A549 (cell line): ENCODE results near the gene SMAD3.

Experiments
- CEBPB ChIP-seq, 2 experiments: fragments of >200 bp in 1 of 2; sonication (Bioruptor Twin) in 1 of 2; formaldehyde crosslinking in 1 of 2; IDR thresholded peaks; 2 replicates each; pipeline ENCODE4 v1.6.1; 2012 to 2016
- EP300 ChIP-seq, 2 experiments: fragments of >200 bp; sonication (Bioruptor Twin); formaldehyde crosslinking; IDR thresholded peaks; 2 replicates in 1 of 2; 3 replicates in 1 of 2; pipeline ENCODE4 v1.6.1; 2016 to 2017
- GATA3 ChIP-seq: IDR thresholded peaks from 2 replicates; pipeline ENCODE4 v1.6.1; 2012; ENCODE audit warnings: borderline replicate concordance
- HES2 ChIP-seq: fragments of >200 bp; sonication (Bioruptor Twin); formaldehyde crosslinking; IDR thresholded peaks from 2 replicates; pipeline ENCODE4 v1.6.1; 2016
- JUN ChIP-seq, 2 experiments: fragments of >200 bp; sonication (Bioruptor Twin); formaldehyde crosslinking; IDR thresholded peaks; 2 replicates in 1 of 2; 3 replicates in 1 of 2; pipeline ENCODE4 v1.6.1; 2016 to 2017
- JUNB ChIP-seq: fragments of >200 bp; sonication (Bioruptor Twin); formaldehyde crosslinking; IDR thresholded peaks from 2 replicates; pipeline ENCODE4 v1.6.1; 2016
- MYC ChIP-seq: IDR thresholded peaks from 2 replicates; pipeline ENCODE4 v1.6.1; 2012; ENCODE audit warnings: mild to moderate bottlenecking, inconsistent platforms, low read length, improper control_type of control experiment, borderline replicate concordance
- POLR2A ChIP-seq: IDR thresholded peaks from 2 replicates; pipeline ENCODE4 v1.6.1; 2012; ENCODE audit warnings: mild to moderate bottlenecking, low read length
- SMC3 ChIP-seq: fragments of >200 bp; sonication (Bioruptor Twin); formaldehyde crosslinking; IDR thresholded peaks from 3 replicates; pipeline ENCODE4 v1.6.1; 2018; ENCODE audit warnings: inconsistent platforms
- ZFP36 ChIP-seq: fragments of 450-650 bp; IDR thresholded peaks from 2 replicates; pipeline ENCODE4 v1.6.1; 2014; ENCODE audit warnings: borderline replicate concordance; ENCODE audit not compliant: partially characterized antibody
- TF ChIP-seq, protein P1 (sequence below): IDR thresholded peaks from 2 replicates; pipeline ENCODE4 v1.6.1; 2012
- TF ChIP-seq, protein P2 (sequence below): fragments of >200 bp; sonication (Bioruptor Twin); formaldehyde crosslinking; IDR thresholded peaks from 3 replicates; pipeline ENCODE4 v1.5.1; 2016

- TF ChIP-seq JUNB = no peak
- TF ChIP-seq EP300 (IDR thresholded peaks at IDR 0.05) = no peak
- TF ChIP-seq, protein P1, sequence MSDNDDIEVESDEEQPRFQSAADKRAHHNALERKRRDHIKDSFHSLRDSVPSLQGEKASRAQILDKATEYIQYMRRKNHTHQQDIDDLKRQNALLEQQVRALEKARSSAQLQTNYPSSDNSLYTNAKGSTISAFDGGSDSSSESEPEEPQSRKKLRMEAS = no peak
- TF ChIP-seq, protein P2, sequence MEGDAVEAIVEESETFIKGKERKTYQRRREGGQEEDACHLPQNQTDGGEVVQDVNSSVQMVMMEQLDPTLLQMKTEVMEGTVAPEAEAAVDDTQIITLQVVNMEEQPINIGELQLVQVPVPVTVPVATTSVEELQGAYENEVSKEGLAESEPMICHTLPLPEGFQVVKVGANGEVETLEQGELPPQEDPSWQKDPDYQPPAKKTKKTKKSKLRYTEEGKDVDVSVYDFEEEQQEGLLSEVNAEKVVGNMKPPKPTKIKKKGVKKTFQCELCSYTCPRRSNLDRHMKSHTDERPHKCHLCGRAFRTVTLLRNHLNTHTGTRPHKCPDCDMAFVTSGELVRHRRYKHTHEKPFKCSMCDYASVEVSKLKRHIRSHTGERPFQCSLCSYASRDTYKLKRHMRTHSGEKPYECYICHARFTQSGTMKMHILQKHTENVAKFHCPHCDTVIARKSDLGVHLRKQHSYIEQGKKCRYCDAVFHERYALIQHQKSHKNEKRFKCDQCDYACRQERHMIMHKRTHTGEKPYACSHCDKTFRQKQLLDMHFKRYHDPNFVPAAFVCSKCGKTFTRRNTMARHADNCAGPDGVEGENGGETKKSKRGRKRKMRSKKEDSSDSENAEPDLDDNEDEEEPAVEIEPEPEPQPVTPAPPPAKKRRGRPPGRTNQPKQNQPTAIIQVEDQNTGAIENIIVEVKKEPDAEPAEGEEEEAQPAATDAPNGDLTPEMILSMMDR = no peak
- no peak for TF ChIP-seq CEBPB (IDR thresholded peaks at IDR 0.05)
- TF ChIP-seq ZFP36 = no peak
- no peak for TF ChIP-seq JUN (IDR thresholded peaks at IDR 0.05)
- TF ChIP-seq POLR2A = no peak
- TF ChIP-seq MYC = no peak
- TF ChIP-seq GATA3 = no peak
- no peak for TF ChIP-seq SMC3
- no peak for TF ChIP-seq HES2
Observed at GRCh38 chr15:67093504-67093862, 28.1 kb downstream of the SMAD3 start.
